ENCODE results near the gene FARP1.

DNA sequence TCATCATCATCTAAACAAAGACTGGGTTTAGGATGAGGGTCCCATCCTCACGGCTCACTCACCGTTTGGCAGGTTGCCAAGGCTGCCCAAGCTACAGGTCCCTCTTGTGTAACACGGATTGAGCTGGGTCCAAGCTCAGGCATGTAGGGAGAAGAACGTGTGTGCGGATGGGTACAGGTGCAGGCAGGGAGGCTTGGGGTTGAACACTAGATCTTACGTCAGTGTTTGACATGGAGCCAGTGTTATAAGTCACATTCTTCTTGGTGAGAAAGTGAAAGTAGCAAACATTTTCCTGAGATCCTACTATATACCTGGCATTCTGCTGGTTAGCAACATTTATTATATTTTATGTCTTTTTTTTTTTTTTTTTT is 171.0 kb downstream of the FARP1 start:
- TF ChIP-seq POLR2A (IDR thresholded peaks at IDR 0.05; ENCODE audit: low read depth): no peak
- no peak for TF ChIP-seq CTCF (IDR thresholded peaks at IDR 0.05)
- TF ChIP-seq POLR2AphosphoS5 (IDR thresholded peaks at IDR 0.05): no peak
- TF ChIP-seq EP300 (IDR thresholded peaks at IDR 0.05): no peak

Measured in esophagus muscularis mucosa (tissue), 4 donors.